Myocyte (in vitro differentiated cells): ENCODE data around the gene ANGEL2. TPM values are rescaled to one million over a fixed set of nuclear protein-coding genes. Genes with fewer than 3 reads are reported as not detected.

ENCODE experiments used
- DNase-seq: peaks from one replicate; pipeline ENCODE4 v3.0.0-alpha.2; 2012; ENCODE audit warnings: low read depth
- total RNA-seq: library from RNA; depleted of rRNA; stranded (reverse); fragments of >200 nt; gene quantifications from 2 replicates; pipeline ENCODE4 v1.2.3, GENCODE V29; 2014

The ANGEL2 gene
- total RNA-seq, 1 donor from 2014 or later = 36.3 TPM

DNA sequence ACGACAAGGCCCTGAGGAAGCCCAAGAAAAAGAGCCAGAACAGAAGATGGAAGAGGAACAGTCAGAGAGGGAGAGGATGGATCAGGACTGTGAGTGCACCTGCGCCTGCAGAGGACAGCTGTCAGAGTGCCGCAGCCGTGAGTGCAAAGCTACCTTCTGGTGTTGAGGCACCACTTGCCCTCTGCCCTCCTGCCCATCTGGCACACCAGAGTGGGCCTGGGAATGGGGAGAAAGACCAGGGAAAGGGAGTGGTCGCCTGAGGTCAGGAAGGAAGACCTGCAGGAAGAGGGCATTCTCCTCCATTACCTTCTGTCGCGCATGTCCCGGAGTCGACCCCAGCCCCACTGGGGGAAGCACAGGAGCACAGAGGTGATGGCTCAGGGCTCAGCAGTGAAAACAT is 39.1 kb downstream of the ANGEL2 start:
- DNase-seq = no peak

DNA sequence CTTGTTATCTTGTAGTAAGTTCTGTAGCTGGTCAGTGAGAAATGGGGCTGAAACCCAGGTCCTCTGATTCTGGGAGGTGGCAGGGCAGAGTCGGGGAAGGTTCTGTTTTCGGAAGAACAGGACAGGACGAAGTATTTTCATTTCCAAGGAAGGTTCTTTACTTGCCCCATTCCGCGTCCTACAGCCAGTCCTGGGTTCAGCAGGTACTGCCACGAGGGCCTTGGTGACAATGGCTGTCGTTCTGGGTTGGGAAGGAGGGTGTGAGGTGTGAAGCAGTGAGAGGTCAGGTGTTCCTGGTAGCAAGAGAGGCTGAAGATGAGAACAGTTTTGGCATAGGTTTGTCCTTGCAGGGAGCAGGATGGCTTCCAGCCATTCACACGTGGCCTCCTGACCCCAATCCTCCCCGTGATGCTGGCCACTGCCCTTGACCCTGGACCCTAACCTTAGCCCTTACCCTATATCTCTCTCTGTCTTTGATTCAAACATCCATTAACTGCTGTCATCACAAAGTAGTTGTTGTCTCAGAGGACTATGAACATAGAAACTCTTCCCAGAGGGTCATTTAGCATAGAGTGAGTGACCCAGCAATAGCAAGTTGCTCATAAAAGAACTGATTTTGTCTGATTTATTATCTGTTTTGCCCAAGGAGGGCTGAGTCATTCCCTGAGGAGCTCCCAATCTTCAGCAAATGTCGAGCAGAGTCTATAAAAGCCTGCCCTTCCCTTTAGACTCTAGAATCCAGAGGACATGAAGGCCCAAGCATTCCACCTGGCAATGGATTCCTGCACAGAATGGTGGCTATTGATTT is 40.4 kb downstream of the ANGEL2 start:
- DNase-seq = no peak

DNA sequence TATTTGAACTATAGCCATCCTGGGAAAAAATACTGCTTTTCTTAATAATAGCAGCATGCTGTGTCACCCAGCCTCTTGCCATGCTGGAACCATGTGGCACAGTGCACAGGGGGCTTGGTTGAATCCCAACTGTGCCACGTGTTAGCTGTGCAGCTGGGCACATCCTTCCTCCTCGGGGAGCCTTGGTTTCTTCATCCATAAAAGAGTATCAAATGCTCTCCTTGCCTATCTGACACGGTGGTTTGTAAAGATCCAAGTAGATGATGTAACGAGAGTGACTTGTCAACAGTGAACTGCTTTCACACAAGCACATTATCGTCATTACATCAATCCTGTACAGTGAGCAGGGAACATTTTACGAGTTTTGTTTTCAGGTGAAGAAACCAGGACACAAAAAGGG is 41.0 kb downstream of the ANGEL2 start:
- peak; percentile 38 for DNase-seq

DNA sequence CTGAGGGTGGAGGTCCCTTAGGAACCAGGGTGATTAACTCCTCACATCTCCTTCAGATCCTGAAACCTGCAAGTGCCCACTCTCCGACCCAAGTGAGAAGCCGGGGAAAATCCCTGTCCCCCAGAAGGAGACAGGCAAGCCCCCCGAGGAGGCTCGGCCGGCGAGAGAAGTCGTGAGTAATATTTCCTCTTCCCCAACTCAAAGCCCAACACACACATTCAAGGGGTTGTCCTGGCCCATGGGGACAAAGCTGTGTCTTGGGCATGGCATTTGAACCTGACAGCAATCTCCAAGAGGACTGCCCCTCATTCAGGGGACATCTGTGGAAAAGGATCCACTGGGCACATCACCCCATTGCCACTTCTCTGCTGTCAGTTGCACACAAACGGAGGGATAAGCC is 41.8 kb downstream of the ANGEL2 start:
- DNase-seq = no peak

DNA sequence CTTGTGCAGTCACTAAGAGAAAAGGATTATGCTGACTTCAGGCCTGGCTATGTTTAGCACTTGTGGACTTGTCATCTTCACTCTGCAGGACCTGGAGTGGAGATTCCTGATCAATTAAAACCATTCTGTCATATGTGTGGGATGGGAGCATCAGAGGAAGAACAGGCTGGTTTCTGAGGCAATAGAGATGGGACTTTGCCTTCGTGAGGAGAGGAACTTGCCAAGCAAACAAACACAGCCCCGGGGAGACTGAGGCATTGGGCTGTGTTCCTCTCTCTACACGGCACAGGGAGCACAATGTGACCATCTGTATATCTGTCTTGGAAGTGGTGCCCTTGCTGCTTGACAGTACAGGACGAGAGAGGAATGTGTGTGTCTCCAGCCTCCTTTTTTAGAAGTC is 42.2 kb downstream of the ANGEL2 start:
- DNase-seq = no peak

DNA sequence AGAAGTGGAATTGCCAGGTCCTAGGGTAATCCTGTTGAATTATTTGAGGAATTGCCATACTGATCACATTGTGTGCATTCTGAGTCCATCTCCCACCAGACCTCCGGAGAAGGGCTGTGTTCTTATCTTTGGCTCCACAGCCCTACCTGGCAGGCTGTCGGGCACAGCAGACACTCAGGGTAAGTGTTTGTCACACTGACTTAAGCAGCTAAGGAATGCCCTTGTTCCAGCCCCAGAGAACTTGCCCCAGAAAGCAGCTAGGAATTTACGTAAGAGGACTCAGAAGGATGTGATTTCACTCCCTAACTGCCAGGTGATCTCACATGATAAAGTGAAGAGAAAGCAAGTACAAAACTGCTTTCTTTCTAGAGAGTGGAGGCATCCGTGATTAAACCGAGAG is 44.4 kb downstream of the ANGEL2 start:
- no peak for DNase-seq

DNA sequence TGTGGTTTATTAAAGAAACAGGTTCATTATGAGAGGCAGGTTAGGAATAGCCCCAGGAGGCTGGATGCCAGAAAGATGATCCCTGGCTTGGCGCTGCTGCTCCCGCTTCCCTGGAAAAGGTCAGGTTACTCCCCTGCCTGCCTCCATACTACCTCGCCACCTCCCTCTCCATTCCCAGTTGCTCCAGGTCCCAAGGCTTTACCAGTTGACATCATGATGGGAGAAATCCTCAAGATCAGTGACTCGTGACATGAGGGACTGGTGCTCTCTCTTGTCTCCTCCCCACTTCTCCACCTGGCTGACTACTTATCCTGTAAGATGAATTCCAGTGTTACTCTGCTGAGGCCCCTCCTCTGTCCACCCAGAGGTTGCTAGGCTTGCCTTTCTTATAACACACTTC is 45.6 kb downstream of the ANGEL2 start:
- peak; percentile 46 for DNase-seq

DNA sequence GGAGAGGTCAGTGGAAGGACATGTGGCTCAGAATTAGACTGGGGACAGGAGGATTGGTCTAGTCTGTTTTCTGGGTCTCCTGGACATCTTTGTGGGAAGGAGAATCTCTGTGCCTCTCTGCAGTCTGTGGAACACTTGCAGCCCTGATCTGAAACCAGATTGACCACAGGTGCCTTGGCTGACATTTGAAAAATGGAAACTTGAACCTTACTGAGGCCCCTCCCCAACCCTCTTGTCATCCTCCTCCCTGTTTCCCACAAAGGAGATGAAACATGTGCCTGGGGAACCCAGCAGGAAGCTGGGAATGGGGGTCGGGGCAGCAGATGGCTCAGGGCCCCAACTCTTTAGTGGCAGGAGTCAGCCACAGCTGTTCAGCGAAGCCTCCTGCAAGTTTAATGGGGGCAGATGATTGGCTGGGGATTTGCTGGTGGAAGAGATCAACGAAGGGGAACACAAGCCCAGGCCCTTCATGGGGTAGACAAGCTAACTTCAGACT is 47.3 kb downstream of the ANGEL2 start:
- peak; percentile 98 for DNase-seq

DNA sequence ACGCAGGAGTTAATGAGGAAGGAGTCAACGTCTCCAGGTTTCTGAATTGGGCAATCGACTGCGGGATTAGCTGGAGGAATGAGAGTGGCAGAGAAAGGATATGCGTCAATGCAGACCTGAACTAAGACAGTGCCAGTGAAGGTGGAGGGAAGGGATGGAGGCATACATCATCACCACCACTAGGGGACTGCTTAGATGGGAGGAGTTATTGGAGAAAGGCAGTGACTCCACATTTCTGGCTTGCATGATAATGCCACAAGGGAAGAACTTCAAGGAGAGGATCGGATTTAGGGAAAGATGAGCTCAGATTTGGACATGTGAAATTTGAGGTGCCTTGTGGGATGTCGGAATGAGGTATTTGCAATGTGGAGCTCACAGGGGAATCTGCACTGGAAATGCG is 47.9 kb downstream of the ANGEL2 start:
- peak; percentile 87 for DNase-seq

DNA sequence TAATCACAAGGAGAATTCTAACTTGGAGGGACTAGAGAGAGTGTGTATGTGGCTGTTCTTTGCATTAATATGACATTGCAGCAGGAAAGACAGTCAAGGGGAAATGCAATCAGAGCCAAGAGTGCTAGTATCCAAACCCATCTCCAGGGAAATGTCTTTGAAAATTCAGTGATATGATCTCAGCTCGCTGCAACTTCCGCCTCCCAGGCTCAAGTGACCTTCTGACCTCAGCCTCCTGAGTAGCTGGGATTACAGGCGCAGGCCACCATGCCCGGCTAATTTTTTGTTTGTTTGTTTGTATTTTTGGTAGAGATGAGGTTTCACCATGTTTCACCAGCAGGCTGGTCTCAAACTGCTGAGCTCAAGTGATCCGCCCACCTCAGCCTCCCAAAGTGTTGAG is 49.1 kb downstream of the ANGEL2 start:
- DNase-seq = peak; percentile 3

DNA sequence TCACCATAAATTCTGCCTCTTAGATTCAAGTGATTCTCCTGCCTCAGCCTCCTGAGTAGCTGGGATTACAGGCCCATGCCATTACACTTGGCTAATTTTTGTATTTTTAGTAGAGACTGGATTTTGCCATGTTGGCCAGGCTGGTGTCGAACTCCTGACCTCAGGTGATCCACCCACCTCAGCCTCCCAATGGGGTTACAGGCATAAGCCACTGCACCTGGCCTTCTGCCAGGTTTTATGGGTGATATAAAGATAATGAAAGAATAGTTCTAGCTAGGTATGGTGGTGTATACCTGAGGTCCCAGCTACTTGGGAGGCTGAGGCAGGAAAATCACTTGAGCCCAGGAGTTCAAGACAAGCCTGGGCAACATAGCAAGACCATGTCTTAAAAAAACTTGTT is 50.7 kb downstream of the ANGEL2 start:
- peak; percentile 2 for DNase-seq

DNA sequence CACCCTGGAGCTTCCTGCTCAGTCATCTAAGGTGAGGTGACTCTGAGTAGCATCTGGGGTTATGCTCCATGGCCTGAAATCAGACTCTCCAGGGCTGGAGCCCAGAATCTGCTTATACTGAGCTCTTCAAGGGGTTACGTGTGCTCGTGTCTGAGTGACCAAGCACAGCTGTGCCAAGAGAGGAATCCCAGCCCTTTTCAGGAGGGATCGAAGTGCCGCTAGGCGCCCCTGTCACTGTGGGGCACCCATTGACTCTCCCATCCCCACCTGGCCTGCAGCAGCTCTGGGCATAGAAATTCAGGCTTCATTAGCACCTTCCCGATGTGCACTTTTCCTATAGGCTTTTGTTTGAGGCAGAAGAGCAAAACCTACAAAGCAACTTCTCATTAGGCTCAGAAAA is 51.6 kb downstream of the ANGEL2 start:
- peak; percentile 11 for DNase-seq

DNA sequence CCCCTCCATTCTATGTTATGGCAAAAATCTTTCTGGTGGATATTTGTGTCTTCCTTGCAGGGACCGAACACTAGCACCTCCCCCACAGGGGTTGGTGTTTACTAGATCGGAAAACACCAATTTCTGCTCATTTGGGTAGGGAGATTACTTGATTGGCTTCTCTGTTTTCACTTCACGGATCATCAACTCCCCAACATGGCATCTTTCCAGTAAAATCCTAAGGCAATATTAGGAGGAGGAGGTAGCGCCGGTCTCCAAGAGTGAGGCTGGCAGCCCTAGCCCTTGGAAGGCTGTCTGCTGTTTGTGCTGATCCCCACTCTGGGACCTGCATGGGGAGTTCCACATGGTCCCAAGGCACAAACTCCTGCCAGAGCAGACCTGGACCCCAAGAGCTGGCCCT is 53.2 kb downstream of the ANGEL2 start:
- DNase-seq = peak; percentile 9

DNA sequence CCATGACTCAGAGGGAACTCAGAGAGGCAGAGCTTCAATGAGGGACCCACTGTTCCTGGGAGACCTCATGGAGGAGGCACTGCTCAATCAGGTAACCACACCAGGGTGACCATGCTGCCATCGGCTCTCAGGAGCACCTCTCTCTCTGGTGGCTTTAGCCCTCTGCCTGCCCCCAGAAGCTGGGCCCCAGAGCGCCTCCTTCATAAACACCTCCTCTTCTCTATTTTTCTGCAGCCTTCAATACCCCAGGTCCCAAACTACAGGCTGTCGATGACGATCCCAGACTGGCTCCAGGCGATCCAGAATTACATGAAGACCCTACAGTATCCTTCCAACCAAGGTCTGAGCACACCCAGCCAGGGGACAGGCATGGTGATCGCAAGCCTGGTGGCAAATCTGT is 54.7 kb downstream of the ANGEL2 start:
- no peak for DNase-seq

DNA sequence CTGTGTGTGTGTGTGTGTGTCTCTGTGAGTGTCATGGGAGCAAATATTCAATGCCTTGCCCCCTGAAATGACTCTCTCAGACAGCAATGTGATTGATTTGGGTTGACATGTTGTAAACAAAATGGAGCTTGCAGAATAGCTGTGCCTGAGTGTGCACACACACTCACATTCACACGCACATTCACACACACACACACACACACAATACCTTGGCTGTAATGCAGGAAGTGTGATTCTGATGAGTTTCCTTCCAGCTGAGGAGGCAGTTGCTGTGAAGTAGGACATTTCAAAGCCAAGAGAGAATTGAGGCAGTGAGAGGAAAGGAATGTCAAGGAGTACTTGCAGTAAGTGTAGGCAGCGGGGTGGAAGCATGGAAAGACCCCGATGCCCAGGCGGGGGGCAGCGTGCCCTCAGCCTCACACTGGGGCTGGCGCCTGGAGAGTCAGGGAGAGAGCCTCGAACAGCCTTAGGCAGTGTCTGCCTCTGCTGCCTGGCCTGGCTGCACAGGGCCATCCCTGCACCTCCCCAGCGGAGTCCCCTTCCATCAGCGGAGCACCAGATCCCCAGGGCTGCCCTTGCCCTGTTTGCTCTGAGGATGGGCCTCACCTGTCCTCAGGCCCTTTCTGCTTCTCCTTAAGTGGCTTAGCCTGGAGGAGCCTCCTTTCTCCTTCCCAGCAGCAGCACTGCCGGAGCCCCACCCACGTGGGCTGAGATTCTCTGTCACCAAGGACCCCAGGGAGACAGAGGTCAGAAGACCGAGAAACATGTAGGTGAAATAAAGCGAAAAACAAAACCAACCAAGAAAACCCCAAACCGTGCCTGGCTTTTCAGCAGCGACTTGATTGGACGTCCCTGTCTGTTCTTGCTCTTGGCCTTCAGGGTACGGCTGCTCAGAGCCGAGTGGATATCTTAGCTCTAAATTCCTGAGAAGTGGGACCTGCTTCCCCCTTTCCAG is 56.1 kb downstream of the ANGEL2 start:
- DNase-seq = peak; percentile 1

DNA sequence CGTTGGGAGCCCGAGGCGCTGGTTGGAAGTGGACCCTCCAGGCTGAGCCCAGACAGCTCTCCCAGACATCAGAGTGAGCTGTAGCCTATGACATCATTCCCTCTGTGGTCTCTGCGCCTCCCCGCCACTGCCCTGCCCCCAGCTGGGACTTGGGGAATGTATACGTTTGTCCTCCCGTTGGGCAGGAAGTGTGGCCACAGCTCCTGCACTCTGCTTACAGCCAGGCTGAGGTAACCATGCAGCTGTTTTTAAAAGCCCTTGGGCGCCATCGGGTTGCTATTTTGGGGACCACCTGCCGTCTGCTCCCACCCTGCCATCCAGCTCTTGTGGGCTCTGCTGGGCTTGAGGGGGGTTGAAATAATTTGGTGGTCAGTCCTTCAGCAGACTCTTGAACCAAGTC is 57.5 kb downstream of the ANGEL2 start:
- DNase-seq = peak; percentile 97

DNA sequence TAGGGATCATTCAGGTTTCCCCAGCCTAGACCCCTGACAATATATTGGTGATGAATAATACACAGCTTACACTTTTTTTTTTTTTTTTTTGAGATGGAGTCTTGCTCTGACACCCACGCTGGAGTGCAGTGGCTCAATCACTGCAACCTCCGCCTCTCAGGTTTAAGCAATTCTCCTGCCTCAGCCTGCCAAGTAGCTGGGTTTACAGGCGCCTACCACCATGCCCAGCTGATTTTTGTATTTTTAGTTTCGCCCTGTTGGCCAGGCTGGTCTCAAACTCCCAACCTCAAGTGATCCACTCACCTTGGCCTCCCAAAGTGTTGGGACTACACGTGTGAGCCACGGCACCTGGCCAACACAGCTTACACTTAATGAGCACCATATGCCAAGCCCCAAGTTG is 58.1 kb downstream of the ANGEL2 start:
- DNase-seq = no peak

DNA sequence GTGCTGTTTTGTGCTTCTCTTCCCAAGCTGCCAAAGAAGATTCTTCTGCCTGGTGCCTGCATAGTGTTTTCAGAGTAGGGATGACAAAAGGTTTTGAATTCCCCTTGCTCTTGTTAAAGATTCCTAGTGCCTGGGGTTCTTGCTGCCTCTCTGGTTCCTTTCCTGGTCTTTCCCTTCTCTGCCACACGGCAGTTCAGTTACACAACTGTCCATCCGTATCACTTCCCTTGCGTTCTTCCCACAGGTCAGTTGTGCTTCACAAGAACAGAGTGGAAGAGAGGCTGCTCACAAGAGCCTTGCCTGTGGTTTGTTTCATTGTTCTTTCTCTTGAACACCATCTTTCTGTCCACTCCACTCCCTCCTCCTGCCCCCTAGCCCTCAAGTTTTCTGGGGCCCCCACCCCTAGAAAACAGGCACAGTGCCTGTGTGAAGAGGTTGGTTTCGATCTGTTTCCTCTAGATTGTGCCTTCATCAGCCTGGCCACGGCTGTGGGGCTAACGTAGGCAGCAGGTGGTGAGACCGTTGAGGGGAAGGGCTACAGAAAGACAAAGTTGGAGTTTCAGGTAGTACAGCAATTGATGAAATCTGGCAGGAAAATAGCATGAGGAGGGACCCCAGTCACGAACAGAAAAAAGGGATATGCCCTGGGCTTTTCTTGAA is 59.6 kb downstream of the ANGEL2 start:
- DNase-seq = peak; percentile 23

DNA sequence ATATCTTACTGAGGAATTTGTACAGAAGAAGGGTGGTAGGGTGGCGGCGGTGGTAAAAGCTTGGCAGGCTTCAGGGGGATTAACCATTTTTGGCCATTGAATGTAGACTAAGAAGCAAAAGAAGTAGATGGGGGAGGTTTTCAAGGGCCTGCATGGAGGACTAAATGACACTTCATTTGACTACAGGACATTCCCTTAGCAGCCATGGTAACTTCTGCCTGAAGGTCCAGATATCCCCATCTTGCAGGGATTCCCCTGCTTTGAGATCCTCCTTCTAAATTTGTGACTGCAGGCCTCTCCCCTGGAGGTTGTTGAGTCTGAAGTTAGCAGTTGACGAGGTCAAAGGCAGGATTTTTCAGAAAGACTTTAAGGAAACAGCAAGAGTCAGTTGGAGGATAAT is 60.6 kb downstream of the ANGEL2 start:
- DNase-seq = peak; percentile 8

DNA sequence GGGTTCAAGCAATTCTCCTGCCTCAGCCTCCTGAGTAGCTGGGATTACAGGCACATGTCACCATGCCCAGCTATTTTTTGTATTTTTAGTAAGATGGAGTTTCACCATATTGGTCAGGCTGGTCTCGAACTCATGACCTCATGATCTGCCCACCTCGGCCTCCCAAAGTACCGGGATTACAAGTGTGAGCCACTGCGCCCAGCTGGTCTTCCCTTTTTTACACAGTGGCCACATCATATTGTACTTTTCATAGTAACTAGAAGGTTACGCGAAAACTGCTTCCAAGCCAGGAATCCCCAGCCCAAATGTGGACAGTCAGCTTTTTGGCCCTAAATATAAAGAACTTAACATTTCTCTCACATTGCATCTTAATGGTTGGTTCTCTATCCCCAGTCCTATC is 61.2 kb downstream of the ANGEL2 start:
- DNase-seq = peak; percentile 1

DNA sequence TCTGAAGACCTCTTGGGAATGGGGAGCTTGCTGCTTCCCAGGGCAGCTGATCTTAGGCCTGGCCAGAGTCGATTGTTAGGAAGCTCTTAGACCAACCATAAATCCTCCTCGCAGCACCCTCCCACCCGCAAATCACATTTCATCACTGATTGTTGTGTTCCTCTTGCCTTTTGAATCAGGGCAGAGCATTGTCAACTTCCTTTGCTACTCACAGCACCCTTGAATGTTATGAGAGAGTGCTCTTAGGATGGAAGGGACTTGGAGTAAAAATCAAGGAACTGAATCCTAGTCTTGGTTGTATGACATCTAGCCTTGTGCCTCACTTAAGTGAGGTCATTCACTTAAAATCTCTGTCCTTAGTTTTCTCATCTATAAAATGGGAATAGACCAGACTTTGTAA is 62.3 kb downstream of the ANGEL2 start:
- DNase-seq = peak; percentile 20

DNA sequence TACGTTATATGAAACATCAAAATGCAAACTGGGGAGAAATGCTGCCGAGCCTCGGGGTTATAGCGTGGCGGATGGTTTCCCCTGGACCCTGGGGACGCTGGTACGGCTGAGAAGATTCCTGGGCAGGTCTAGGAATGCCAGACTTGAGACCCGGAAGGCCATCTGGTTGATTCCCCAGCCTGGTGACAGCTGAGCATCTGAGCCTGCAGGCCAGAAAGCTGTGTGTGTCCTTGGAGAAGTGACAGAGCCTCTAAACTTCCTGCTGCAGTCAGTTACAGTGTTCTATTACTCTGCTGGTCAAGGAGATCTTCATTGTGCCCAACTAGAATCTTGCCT is 63.1 kb downstream of the ANGEL2 start:
- peak; percentile 96 for DNase-seq
